HG03139 (cell line): ENCODE measurements around the gene PPP1R14C.

Experiments used
- ATAC-seq: cut with Tn5 transposase; IDR thresholded peaks from one replicate; pipeline ENCODE4 v1.9.1; 2021; ENCODE audit not compliant: unreplicated experiment

PPP1R14C gene

DNA sequence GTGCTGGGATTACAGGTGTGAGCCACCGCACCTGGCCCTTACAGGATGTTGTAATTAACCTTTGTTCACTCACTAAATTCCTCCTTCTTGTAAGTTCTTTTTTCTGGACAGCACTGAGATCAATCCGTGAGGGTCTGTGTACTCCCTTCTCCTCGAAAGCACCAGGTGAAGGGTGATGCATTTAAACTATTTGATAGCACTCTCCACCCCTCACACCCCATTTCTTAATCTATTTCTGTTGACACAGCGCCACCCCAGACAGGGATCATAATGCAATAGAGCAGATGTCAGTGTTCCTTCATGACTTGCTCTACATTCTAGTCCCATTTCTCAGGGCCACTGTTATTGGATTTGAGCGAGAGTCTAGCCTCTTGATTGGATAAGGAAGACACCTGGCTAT lies 46.3 kb downstream of the PPP1R14C start:
- ATAC-seq = no peak

DNA sequence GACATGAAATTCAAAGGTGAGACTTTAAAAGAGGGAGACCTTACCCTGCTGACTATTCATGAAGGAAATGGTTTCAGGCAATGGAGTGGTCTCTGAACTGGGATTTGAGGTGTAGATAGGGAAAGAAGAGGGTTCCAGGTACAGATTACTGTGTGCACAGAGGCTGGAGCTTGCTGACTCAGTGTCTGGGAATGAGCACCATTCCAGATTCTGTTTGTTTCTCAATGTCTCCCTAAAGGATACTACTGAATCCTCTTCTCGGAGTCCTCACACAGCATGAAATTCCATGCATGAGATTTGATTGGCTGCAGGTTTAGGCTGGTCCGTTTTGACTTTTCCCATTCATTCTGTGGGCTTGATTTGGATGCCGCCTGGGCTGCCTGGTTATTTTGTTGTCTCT lies 49.0 kb downstream of the PPP1R14C start:
- no peak for ATAC-seq

DNA sequence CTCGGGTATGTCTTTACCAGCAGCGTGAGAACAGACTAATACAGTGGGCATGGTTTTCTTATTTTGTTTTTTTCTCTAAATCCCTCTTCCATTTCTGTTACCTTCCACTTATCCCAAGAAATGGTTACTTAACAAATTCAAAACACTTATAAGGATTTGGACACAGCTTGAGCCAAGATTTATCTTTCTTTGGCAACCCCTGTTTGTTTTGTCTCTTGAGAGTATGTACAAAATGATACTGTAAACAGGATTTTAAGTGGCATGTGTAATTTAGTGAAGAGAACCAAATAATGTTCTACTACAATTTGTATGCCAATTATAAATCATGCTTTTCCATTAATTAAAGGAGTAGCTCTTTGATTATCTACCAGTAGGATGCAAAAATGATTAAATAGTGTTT lies 51.4 kb downstream of the PPP1R14C start:
- no peak for ATAC-seq

DNA sequence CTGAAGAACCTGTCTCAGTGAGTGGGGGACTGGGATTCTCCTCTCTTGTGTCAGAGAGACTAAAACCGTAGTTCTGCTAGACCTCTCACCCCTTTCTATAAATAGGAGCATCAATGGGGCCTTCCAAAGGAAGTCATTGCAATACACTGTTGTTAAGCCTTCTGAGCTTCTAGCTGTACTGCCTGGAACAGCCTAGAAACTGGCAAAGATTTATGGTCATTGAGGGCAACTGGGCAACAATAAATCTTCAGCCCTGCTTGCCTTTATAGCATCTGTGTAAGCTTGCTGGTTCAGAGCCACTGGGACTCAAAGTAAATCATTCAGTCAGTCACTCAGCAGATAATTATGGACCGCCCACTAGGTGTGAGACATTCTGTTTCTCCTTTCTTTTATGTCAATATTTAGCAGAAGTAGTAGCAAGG lies 53.2 kb downstream of the PPP1R14C start:
- ATAC-seq = no peak

DNA sequence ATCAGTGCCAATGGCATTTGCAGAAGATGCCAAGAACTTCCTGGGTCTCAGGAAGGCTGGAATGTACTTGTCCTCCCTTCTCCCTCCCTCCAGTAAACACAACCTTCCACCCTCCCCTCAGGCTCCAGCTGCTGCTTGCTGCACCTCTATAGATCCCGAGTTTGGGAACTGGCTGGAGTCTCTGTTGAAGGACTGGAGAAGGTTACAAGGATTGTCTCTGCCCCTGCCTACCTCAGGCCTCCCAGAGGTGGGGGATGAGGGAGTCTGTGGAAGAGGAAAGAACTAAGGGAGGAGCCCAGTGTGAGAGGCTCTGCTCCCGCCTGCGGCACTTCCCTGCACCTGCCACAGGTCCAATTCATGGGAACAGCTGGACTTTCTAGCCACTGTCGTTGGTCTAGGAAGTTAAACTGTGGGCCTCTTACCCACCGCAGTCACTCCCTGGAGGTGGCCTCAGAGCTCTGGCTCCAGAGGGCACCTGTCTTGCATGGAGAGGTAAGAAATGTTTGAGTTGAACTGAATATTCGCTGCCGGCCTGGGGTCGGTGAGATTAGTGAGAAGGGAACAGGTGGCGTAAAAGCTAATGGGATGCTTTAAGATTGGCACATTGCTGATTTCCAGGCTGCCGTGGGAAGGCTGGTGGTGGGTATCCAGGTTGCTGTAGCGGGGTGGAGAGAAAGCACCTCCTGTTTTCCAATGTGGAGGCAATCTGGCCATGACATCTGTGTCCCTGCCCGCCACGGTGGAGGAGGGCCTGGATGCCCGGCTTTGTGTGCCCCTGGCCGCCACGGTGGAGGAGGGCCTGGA lies 54.3 kb downstream of the PPP1R14C start:
- ATAC-seq = no peak

DNA sequence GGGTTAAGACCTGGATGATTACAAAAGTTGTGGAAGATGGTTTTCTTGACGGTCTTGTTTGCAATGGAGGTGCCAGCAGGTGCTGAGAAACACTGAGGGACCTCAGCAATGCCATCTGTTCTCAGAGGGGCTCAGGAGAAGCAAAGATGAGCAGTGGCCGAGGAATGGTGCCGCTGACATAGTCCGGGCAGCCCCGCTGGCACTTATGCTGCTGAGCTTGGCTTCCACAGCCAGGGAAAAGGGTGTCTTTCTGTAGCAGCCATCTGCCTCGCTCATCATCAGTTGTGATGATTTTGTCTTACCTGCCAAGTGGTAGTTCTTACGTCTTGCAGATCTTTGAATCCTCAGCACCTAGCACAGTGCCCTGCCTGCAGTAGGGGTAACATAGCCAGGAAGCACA lies 55.7 kb downstream of the PPP1R14C start:
- ATAC-seq = no peak

DNA sequence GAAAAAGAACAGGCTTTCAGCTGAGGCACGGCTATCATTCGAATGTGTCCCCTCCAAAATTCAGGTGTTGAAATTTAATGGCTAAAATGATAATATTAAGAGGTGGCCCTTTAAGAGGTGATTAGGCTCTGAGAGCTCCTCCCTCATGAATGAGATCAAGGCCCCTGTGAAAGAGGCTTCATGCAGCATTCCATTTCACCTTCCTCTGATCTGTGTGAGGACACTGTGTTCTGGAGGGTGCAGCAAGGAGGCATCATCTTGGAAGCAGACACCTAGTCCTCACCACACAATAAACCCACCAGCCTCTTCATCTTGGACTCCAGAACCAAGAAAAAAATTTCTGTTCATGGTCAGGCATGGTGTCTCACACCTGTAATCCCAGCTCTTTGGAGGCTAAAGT lies 56.4 kb downstream of the PPP1R14C start:
- ATAC-seq = no peak

DNA sequence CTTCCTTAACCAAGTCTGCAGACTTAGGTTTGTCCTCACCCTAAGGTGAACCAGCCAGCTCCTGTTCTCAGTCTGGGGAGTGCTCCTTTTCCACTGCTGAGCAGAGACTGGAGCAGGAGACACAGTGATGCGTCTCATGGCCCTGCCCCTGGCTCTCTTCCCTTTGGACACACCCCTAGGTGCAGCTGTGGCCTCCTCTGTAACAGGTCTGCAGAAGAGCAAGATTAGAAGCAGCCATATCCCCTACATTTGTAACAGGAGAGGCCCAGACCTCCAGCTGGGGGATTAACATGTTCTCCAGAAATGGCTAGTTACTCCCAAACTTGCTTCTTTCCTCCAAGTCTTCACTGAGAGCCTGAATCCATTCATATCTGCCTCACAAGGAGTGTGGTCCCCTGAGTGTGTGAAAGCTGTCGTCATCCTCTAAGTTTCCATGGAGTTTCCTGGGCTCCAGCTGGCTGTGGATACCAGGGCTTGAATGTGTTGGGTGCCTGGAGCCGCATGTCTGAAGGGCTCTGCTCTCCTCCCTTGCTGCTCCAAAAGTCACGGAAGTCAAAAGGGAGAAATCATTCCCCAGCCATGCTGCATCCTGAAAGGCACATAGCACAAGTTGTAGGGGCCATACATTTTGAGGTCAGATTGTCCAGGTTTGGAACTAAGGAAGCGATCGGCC lies 57.7 kb downstream of the PPP1R14C start:
- no peak for ATAC-seq

DNA sequence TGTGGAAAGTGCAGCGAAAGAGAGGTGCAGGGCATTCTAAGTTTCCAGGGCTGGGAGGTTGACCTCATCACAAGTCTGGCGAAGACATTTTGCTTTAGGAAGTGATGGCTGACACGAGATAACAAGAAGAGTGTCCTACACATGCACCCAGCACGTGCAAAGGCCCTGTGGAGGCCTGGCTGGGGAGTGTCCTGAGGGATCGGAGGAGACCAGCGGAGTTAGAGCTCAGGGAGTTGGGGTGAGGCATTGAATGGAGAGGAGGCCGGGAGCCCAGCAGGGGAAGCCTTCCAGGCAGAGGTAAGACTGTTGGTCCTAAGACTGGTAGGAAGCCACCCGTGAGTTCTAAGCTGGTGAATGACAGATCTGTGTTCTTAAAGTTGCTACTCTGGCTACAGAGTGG lies 58.4 kb downstream of the PPP1R14C start:
- no peak for ATAC-seq

DNA sequence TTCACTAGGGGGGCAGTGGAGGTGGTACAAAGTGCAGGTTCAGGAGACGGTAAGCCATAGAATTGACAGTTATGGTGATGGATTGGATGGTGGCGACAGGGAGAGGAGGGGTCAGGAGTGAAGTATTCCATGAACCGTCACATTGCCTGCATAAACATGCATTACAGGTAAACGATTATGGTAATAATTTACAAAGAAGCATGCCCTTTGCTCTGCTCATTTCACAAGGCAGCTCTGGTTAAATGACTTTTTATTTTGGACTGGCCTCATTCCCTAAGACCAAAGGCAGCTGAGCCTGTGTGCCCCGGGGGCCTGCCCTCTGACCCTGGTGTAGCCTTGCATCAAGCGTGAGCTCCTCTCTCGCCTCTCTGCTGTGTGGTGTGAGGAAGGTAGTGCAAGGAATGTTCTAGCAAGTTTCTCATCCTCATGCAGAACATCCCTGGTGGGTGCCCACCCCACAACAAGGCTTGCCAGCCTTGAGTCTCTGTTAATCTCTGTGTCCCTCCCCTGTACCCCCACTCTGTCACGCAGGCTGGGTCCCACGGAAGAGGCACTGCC lies 59.0 kb downstream of the PPP1R14C start:
- no peak for ATAC-seq

DNA sequence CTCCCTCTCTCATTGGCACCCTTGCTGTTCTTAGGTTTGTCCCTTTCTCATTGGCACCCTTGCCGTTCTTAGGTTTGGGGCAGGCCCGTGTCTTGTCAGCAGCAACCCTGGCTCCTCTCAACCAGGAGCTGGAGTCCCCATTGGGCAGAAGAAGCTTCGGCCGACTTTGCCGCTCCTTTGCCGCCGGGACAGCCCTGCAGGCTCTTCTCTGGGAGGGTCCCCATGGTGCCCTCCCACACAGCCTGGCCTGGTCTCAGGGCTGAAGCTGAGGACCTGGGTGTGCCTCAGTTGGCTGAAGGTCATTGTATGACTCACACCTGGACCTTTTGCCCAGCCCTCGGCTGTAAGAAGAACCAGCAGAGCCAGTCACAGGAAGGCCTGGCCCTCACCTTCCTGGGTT lies 59.6 kb downstream of the PPP1R14C start:
- ATAC-seq = no peak

DNA sequence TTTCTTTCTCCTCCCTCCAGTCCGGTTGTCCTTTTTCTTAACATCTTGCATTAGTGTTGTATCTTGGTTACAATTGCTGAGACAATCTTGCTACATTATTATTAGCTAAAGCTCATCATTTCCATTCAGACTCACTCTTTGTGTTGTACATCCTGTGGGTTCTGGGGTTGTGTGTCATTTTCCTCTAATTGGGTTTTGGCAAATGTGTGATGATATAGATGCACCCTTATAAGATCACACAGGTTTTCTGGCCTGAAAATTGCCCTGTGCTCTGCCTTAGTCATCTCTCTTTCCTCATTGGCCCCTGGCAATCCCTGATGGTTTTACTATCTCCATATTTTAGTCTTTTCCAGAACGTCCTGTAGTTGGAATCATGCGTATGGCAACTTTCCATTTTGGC lies 60.1 kb downstream of the PPP1R14C start:
- ATAC-seq = no peak

DNA sequence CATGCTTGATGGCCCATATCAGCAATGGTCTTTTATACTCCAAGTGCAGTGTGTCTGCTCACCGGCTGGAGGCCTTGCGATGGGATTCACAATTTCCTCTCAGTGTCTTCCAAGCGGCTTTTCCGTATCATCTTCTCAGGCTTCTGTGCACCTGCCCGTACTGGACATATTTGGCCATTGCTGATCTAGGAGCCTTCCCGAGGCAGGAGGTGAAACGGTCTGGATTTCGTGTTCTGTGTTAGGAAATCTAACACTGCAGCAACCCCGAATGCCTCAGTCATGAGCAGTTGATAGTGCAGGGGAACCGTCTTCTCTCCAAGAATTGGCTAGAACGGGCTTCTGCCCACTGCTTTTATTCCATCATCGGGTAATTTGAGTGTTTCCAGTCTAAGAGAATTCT lies 60.5 kb downstream of the PPP1R14C start:
- ATAC-seq = no peak

DNA sequence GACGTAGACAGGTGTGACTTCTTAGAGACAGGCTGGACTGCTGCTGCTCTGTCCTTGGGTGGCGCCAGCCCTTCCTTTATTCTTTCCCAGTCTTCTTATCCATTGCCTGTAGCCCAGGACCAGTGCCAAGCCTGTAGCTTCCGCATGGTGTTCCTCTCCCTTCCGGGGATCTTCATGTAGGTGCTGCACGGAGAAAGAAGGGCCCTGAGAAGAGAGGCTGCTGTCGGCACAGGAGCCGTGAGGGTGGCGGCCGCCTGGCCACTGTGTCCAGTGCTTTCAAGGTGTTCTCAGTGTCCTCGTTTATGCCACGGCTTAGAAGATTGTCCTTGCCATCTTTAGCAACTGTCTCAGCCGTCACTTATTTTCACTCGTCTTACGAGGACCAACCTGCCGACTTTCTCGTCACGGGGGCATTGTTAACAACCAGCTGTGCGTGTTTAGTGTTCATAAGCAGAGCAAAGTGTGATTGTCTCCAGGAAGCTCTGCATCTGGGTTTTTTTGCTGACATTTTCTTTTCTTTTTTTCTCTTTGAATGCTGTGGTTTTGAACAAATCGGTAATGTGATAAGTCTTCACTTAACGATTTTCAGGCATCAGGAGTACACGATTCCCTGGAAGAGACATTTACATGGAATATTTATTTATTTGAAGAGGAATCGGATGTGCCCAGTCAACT lies 61.2 kb downstream of the PPP1R14C start:
- no peak for ATAC-seq

DNA sequence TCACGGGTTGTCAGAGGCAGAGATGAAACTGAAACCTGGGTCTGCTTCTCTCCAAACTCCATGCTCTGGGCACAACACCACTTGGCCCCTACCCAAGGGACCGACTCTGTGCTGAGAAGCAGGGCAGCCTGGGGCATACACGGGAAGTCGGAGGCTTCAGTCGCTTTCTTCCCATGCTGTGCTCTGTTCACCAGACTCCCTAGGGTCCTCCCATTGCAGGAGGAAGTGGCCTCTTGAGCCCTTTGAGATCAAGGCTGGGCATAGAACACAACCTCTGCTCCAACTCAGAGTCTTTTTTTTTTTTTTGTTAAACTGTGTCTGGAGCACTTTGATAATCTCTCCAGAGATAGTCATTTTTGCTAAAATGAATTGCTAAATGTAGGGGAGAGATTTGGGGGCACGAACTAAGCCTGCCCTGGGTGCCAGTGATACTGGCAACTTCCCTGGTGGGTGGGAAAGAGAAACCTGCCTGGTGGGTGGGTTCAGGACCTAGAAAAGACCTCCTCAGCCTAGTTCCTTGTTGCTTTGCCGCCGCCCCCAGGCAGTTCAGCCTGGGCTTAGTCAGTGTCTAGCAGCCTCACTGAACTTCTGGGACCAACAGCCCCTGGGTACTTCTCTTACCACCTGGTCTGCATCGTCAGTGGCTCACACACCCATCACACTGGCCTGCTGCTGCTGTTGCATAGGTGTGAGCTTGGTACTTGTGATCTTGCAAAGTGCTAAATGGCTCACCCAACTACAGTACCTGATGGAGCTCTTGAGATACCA lies 62.0 kb downstream of the PPP1R14C start:
- no peak for ATAC-seq

DNA sequence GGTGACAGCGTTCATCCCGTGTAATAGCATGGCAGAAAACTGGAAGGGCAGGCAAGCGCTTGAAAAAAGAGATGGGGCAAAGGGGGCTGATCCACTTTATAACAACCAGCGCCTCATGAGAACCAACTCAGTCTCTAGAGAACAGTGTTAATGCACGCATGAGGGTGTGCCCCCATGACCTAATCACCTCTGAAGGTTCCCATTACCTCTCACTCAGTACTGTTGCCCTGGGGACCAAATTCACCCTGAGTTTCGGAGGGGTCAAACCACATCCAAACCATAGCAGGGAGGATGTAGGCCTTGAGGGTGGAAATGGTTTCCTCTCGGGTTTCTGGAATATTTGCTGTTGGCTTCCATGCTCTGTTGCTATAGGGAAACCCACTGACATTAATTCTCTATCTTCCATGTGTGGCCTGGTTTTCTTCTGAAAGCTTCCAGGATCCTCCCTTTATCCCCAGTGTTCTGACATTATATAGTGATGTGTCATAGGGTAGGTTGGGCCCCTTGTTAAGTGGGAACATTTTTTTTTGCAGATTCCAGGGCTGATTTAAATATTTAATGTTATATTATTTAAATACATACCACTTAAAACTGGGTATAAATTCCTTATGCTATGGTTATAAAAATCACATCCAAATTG lies 65.2 kb downstream of the PPP1R14C start:
- ATAC-seq = no peak

DNA sequence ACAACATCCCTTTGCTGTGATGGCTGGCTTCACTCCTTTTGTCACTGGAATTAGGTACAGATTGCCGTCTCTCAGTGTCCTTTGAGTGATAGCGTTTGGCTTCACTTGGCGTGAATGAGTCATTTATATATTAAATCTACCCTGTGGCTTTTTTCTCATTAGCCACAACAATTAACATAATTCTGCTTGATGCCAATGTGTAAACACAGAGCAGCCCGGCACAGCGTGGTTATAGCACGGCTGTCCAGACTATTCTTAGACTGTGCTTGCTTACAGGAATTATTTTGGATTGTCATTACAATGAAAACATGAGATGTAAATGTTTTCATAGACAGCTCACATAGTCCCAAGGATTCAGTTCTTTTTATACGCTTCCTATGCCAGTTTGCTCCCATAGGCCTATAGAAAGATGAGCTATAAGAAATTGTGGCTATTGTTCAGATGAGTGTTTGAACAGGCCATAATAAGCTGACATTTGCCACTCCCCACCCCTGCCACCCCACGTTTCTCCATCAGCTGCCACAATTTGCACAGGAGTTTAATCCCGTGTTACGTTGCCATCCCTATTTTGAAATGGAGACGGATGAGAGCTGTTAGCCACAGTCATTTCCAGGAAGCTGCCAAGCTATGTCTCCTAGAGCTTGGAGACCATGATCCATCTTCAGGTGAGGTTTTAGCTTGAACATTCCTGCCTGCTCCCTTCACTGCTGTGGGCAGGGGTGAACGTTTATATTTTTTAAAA lies 65.9 kb downstream of the PPP1R14C start:
- ATAC-seq = no peak

DNA sequence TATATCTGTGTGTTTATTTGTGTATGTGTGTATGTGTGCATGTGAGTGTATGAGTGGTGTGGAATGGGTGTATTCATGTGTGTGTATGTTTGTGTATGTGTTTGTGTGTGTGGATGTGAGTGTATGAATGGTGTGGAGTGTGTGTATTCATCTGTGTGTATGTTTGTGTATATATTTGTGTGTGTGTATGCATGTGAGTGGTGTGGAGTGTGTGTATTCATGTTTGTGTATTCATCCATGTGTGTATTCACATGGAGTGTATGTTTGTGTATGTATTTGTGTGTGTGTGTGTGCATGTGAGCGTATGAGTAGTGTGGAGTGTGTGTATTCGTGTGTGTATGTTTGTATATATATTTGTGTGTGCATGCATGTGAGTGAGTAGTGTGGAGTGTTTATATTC lies 66.6 kb downstream of the PPP1R14C start:
- ATAC-seq = no peak

DNA sequence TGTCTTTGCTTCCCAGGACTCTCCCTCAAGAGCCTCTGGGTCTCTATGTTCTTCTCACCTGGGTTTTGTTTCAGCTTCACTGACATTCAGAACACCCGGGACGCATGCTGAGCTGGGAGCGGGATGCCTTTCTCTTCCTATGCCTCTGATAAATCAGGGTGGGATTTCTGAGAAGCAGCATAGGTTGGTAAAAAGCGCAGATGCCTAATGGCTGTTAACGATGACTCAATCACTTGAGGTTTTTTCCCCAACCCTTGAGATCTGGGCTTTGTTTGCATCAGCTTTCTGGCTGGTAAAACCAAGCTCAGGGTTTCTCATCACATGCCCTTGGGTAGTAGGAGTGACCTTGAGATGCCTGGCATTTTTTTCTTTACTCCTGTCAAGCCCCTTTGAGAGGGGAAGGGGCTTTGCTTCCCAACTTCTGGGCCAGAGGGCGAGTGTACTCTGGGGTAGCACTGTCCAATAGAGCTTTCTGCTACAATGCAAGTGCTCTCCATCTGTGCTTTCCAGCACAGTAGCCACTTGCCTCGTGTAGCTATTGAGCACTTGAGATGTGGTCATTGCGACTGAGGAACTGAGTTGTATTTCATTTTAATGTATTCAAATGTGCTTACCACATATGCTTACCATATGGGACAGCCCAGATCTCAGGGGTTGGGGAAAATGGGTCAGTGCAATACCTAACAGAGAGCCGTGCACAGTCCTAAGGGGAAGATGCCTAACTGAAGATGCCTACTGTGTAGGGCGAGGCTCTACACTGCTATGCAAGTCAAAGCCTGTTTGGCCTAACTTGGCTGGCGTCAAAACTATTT lies 69.1 kb downstream of the PPP1R14C start:
- no peak for ATAC-seq
